Activated T-cell treated with anti-CD3 and anti-CD28 coated beads, Interleukin-2, amount 50 U/mL, for 24 hours (primary cell): Measurements from ENCODE around the gene TMEM132D.

ENCODE experiments used
- DNase-seq: peaks from one replicate; pipeline ENCODE4 v3.0.0-alpha.2; 2020
- H3K27ac Mint-ChIP-seq: 2 replicates; pipeline ENCODE4 v1.8.0; 2020; ENCODE audit warnings: mild to moderate bottlenecking, mixed read lengths
- H3K27me3 Mint-ChIP-seq: 2 replicates; pipeline ENCODE4 v1.8.0; 2020; ENCODE audit warnings: mixed read lengths
- H3K36me3 Mint-ChIP-seq: 2 replicates; pipeline ENCODE4 v1.8.0; 2020; ENCODE audit warnings: low read depth, mixed read lengths
- H3K4me1 Mint-ChIP-seq: 2 replicates; pipeline ENCODE4 v1.8.0; 2020; ENCODE audit warnings: low read depth, mixed read lengths
- H3K4me3 Mint-ChIP-seq: 2 replicates; pipeline ENCODE4 v1.8.0; 2020; ENCODE audit warnings: mild to moderate bottlenecking, moderate library complexity, mixed read lengths
- H3K9me3 Mint-ChIP-seq: 2 replicates; pipeline ENCODE4 v1.8.0; 2020; ENCODE audit warnings: mixed read lengths

TMEM132D gene

DNA sequence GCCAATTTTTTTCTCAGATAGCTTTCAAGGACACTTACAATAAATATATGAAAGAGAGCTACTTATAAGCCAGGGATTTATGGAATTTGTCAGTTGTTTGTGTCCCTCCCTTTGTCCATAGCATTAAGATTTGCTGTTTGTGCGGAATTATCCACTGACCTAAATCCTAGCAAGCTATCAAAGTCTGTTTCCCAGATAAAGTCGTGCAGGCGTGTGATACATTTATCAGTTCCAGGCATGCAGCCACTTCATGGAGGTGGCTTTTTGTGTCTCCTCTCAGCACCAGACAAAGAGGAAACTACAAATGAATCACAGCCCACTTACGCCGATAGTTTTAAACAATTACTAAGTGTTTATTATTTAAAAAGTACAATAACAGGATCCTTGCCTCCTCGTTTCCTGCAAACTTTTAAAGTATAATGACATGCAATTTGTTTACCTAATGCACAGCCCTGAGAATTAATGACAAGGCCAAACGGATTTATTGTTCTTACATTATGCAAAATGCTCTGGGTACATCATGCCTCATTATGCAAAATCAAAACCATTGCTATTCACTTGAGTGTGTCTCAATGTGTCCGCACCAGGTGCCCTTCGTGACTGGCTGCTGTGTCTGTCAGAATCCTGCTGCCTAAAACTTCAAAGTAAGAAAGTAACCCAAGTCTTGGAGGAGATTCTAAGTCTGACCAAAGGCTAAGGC lies 627.3 kb downstream of the TMEM132D start:
- H3K27ac Mint-ChIP-seq, result no peak overlapping the region
- no peaks in the 10 kb centered on the region for H3K36me3 Mint-ChIP-seq
- H3K4me3 Mint-ChIP-seq, result no peak overlapping the region
- DNase-seq, result no peak
- no peaks in the 10 kb centered on the region for H3K9me3 Mint-ChIP-seq
- no peaks in the 10 kb centered on the region for H3K4me1 Mint-ChIP-seq
- H3K27me3 Mint-ChIP-seq, result no peaks in the 10 kb centered on the region

DNA sequence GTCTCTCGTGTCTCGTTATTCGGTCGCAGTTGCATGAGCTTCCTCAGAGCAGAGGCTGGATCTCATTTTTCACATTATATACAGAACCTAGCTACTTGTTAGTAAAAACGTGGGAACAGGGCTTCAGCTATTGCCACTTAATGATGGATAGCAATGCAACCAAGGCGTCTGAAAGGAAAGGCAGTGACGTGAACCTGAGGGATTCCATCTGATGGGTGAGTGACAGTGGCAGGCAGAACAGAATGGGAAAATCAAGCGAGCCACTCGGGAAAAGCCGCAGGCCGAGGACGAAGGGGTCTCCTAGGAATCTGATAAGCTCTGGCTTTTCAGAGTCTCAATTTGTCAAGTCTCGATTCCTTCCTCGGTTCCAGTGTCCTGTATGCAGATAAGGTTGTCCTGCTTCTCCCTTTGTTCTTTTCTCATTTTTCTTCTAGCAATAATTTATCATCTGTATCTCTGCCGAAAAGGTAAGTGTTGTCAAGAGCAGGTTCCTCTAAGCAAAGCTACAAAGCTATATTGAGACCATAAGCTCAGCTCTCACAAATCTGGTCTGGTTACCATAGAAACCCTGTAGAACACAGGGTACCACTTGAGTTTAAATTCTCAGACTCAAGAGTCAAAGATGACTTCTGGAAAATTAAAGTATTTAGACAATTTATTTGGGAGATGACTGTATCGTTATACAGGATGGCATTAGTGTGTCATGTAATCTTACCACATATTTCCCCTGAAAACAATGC lies 633.9 kb downstream of the TMEM132D start:
- DNase-seq, result no peak
- no peak overlapping the region for H3K27ac Mint-ChIP-seq
- H3K4me3 Mint-ChIP-seq, result no peak overlapping the region
- H3K36me3 Mint-ChIP-seq, result no peaks in the 10 kb centered on the region
- H3K9me3 Mint-ChIP-seq, result peaks cover 15% of the 10 kb centered on the region
- H3K27me3 Mint-ChIP-seq, result no peaks in the 10 kb centered on the region
- H3K4me1 Mint-ChIP-seq, result no peaks in the 10 kb centered on the region

DNA sequence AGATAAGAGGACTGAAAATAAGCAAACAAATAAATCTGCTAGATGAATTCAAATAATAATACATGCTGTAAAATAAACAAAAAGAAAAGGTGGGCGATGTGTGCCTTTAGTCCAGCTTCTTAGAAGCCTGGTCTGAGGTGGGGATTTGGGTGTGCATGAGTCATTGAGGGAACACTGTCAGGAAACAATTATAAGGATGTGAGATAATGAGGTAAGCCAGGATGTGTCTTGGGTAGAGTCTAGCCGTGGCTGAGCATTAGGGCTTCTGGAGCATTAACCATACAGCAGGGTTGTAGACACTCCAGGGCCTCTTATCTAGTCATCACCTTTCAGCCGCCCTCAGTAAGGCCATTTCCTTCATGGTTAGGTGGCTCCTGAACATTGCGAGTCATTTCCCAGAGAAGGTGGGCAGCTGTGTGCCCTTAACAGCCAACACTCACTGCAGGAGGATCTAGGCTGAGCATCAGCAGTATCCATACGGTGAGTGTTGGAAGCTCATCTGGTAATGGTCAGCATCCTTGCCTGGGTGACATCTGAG lies 645.0 kb downstream of the TMEM132D start:
- no peaks in the 10 kb centered on the region for H3K36me3 Mint-ChIP-seq

DNA sequence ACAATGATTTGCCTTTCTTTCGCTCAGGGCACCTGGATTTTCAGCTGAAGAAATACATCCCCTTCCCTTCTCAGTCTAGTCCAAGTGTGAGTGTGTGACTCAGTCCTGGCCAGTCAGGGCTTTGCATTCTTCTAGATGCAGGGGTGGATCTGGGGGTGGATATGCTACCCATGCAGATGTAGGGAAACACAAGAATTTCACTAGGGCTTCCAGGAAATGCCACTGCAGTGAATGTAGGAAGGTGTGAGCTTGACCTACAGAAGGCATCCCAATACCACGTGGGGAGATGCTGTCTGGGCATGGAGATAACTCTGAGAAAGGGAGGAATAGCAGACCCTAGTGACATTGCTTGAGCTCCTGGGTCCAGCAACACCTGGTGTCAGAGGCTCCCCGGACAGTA lies 646.3 kb downstream of the TMEM132D start:
- H3K4me3 Mint-ChIP-seq, result no peak overlapping the region
- H3K27ac Mint-ChIP-seq, result no peak overlapping the region
- H3K9me3 Mint-ChIP-seq, result no peaks in the 10 kb centered on the region
- H3K4me1 Mint-ChIP-seq, result no peaks in the 10 kb centered on the region
- no peaks in the 10 kb centered on the region for H3K27me3 Mint-ChIP-seq
- no peak for DNase-seq
- H3K36me3 Mint-ChIP-seq, result no peaks in the 10 kb centered on the region

More for the DNA sequence above, 645.0 kb downstream of the TMEM132D start:
- no peaks in the 10 kb centered on the region for H3K27me3 Mint-ChIP-seq
- H3K9me3 Mint-ChIP-seq, result no peaks in the 10 kb centered on the region
- no peak overlapping the region for H3K4me3 Mint-ChIP-seq
- no peaks in the 10 kb centered on the region for H3K4me1 Mint-ChIP-seq
- DNase-seq, result no peak
- no peak overlapping the region for H3K27ac Mint-ChIP-seq

DNA sequence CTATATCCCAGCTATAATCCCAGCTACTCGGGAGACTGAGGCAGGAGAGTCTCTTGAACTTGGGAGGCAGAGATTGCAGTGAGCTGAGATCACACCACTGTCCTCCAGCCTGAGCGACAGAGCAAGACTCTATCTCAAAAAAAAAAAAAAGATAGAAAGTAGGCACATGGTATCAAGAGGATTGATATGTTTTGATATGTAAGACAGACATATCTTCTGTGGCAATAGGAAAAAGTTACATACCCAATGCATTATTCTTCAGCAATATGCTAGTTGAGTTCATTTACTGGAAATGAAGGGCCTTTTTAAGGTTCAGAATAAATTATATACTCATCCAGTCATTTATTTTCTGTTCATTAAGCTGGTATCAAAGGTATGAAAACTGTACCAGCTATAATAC lies 657.2 kb downstream of the TMEM132D start:
- no peak overlapping the region for H3K27ac Mint-ChIP-seq
- no peak overlapping the region for H3K4me3 Mint-ChIP-seq
- peaks cover 10% of the 10 kb centered on the region for H3K9me3 Mint-ChIP-seq
- no peaks in the 10 kb centered on the region for H3K4me1 Mint-ChIP-seq
- no peaks in the 10 kb centered on the region for H3K36me3 Mint-ChIP-seq
- DNase-seq, result no peak
- no peaks in the 10 kb centered on the region for H3K27me3 Mint-ChIP-seq

DNA sequence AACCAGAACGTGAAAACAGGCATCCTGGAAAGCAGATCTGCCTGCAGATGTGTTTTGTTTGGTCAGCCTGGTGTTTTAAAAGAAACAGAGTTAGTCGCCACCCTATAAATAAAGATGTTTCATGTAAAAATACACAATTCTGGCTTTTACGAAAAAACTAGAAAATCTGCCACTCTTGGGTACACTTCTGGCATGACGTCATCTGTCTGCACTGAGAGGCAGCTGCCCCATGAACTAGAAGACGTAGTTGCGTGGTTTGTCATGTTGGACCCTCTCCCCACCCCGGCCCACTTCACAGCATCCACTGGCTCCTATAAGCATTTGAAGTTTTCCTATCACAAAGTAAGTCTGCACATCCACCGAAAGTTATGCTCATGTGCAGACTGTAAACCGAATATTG lies 658.1 kb downstream of the TMEM132D start:
- Mint-ChIP-seq H3K27ac (no peak overlapping the region), H3K27me3 (no peaks in the 10 kb centered on the region), H3K9me3 (peaks cover 10% of the 10 kb centered on the region), H3K4me1 (no peaks in the 10 kb centered on the region), H3K4me3 (no peak overlapping the region), H3K36me3 (no peaks in the 10 kb centered on the region)
- no peak for DNase-seq

DNA sequence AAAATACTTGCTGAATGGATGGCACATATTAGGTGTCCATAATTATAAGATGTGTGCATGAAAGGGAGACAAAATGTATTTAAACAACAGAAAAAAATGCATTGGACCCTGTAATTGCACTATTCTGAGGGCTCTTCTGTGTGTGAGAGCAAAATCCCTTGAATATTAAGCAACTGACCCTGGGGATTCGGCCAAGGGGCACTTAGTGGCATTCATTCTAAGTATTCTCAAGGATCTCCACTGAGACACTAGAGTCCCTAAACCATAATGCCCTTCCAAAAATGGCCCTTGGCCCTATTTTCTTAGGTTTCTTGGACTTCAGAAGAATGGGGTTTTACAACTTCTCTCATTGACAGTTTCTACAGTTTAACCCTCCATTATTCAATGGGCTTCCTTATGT lies 662.0 kb downstream of the TMEM132D start:
- Mint-ChIP-seq H3K9me3 (peaks cover 10% of the 10 kb centered on the region), H3K4me1 (no peaks in the 10 kb centered on the region), H3K4me3 (no peak overlapping the region), H3K27me3 (no peaks in the 10 kb centered on the region), H3K27ac (no peak overlapping the region), H3K36me3 (no peaks in the 10 kb centered on the region)
- no peak for DNase-seq

DNA sequence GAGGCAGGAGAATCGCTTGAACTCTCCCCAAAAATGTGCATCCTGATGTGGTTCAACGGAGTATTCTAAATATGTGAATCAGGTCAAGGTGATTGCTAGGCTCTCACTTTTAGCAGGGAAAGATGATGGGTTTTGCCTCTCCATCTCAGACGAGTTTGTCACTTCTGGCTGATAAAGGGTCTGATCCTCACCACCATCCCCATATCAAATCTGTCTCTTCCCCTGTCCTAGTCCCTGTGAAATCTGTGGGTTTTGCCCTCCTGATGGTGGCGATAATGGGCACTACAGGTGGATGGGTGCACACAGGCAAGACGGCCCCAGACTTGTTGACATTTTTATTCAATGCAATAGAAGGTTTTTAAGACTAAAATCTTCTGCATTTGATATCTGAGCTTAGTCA lies 665.9 kb downstream of the TMEM132D start:
- Mint-ChIP-seq H3K4me1 (no peaks in the 10 kb centered on the region), H3K4me3 (no peak overlapping the region), H3K27me3 (no peaks in the 10 kb centered on the region), H3K9me3 (peaks cover 7% of the 10 kb centered on the region), H3K27ac (no peak overlapping the region), H3K36me3 (no peaks in the 10 kb centered on the region)
- no peak for DNase-seq

DNA sequence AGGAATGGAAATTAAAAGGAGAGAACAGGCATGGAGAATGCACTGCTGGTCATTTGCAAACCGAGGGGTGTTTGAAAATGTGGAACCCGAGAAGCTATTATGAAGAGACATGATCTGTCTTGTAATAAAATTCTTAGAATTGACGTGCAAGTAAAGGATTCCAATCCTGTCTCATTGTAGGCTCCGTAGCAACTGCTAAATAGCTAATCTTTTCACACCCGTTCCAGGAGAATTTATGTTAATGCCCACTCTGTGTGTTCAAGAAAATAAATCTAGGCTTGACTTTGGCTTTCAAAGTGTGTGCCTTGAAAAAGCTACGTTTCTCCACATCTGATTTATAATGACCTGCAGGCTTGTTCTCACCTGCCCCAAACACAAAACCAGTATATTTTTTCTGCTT lies 669.6 kb downstream of the TMEM132D start:
- Mint-ChIP-seq H3K27me3 (no peaks in the 10 kb centered on the region), H3K27ac (no peak overlapping the region), H3K9me3 (peaks cover 2% of the 10 kb centered on the region), H3K4me3 (no peak overlapping the region), H3K4me1 (no peaks in the 10 kb centered on the region), H3K36me3 (no peaks in the 10 kb centered on the region)
- no peak for DNase-seq

DNA sequence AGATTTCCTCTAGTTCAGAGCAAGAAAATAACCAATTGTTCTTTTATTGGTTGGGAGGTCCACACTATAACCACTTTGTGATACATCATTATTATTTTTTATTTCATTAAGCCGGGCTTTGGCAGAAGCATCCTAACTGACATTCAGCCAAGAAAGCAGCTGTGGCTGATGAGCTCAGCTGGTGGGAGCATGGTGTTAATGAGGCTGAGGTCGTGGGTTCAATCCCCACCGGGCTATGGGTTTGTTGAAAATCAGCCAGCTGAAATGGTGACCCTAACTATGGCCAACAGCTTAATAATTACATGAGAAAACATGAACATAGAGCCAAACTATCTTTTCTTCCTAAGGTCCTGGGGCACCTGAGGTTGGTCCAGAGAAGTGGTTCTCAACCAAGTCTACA lies 672.3 kb downstream of the TMEM132D start:
- peaks cover 2% of the 10 kb centered on the region for H3K9me3 Mint-ChIP-seq
- H3K27ac Mint-ChIP-seq, result no peak overlapping the region
- no peak overlapping the region for H3K4me3 Mint-ChIP-seq
- H3K27me3 Mint-ChIP-seq, result no peaks in the 10 kb centered on the region
- DNase-seq, result no peak
- no peaks in the 10 kb centered on the region for H3K36me3 Mint-ChIP-seq
- H3K4me1 Mint-ChIP-seq, result no peaks in the 10 kb centered on the region

DNA sequence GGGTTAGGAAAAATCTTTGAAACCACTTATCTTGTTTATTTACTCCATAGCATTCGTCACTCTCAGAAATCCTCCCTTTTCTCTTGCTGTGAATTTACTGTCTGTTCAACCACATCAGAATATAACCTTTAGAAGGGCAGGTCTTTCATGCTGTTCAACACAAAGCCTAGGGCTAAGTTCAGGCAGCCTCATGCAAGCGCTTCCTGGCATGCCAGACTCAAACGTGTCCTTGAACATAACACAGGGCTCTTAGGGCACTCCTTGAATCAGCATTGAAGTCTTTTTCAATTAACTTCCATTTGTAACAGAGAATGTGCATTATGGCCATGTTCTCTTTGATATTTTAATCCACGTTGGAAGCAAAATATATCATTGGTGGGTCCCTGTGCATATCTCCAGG lies 672.8 kb downstream of the TMEM132D start:
- DNase-seq, result no peak
- H3K9me3 Mint-ChIP-seq, result peaks cover 2% of the 10 kb centered on the region
- H3K27ac Mint-ChIP-seq, result no peak overlapping the region
- H3K27me3 Mint-ChIP-seq, result no peaks in the 10 kb centered on the region
- H3K36me3 Mint-ChIP-seq, result no peaks in the 10 kb centered on the region
- H3K4me3 Mint-ChIP-seq, result no peak overlapping the region
- no peaks in the 10 kb centered on the region for H3K4me1 Mint-ChIP-seq

DNA sequence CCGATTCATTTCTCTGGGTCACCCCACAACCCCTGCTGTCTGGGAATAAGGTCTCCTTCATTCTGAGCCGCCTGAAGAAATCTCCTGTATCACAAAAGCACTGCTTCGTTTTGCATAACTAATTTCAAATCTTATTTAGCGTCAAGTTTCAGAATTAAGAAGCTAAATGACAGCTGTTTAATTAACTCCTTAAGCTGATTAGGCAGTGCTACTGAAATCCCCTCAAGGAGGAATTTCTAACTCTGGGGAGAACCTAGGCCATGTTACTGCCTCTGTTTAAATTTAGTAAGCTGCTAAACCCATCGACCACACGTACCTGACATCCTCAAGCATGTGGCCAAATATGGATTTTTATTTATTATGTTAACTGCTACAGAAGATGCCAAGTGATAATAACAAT lies 677.0 kb downstream of the TMEM132D start:
- H3K4me3 Mint-ChIP-seq, result no peak overlapping the region
- H3K9me3 Mint-ChIP-seq, result peaks cover 5% of the 10 kb centered on the region
- H3K36me3 Mint-ChIP-seq, result no peaks in the 10 kb centered on the region
- H3K27ac Mint-ChIP-seq, result no peak overlapping the region
- no peaks in the 10 kb centered on the region for H3K27me3 Mint-ChIP-seq
- DNase-seq, result no peak
- H3K4me1 Mint-ChIP-seq, result no peaks in the 10 kb centered on the region

DNA sequence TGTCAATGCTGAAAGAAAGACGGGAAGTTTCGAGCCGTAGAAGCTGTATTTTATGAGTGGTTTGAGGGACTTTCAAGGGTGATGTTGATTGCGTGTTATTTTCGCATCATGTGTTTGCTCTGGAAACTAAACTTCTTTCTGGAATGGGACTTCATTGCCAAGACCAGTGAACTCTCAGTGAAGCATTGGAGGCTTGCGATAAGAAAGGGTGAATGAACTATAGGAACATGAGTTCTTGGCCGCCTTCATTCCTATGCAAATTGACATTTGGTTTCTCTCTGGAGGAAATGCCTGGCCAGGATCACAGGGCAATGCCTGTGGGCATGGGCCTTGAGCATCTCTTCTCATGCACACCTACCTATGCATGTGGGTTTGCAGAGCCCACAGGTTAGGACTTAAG lies 677.8 kb downstream of the TMEM132D start:
- H3K4me1 Mint-ChIP-seq, result no peaks in the 10 kb centered on the region
- no peaks in the 10 kb centered on the region for H3K27me3 Mint-ChIP-seq
- no peak overlapping the region for H3K4me3 Mint-ChIP-seq
- peaks cover 5% of the 10 kb centered on the region for H3K9me3 Mint-ChIP-seq
- no peaks in the 10 kb centered on the region for H3K36me3 Mint-ChIP-seq
- no peak for DNase-seq
- H3K27ac Mint-ChIP-seq, result no peak overlapping the region

DNA sequence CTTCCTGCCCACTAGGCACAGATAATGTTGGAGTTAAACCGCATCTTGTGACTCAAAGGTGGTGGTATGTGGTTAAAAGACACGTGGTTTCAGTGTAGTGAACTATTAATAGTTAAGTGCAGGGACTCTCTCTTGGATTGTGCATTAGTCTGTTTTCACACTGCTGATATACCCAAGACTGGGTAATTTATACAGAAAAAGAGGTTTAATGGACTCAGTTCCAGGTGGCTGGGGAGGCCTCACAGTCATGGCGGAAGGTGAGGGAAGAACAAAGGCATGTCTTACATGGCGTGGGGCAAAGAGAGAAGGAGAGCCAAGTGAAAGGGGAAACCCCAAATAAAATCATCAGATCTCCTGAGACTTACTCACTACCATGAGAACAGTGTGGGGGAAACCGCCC lies 688.3 kb downstream of the TMEM132D start:
- Mint-ChIP-seq H3K4me1 (no peaks in the 10 kb centered on the region), H3K4me3 (no peak overlapping the region), H3K27me3 (no peaks in the 10 kb centered on the region), H3K36me3 (no peaks in the 10 kb centered on the region), H3K9me3 (peaks cover 18% of the 10 kb centered on the region), H3K27ac (no peak overlapping the region)
- DNase-seq, result no peak

DNA sequence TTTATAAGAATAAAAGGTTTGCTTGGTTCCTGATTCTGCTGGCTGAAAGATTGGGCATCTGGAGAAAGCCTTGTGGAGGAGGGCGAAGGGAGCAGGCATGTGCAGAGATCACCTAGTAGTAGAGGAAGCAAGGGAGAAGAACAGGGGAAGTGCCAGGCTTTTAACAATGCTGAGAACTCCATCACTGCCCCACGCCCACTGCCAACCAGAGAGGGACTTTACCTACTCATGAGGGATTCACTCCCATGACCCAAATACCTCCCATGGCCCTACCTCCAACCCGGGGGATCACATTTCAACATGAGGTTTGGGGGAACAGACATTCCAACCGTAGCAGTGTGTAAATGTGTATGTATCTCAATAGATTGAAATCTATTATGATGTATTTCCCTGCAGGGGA lies 690.3 kb downstream of the TMEM132D start:
- DNase-seq, result no peak
- Mint-ChIP-seq H3K36me3 (no peaks in the 10 kb centered on the region), H3K4me3 (no peak overlapping the region), H3K27me3 (no peaks in the 10 kb centered on the region), H3K9me3 (peaks cover 15% of the 10 kb centered on the region), H3K27ac (no peak overlapping the region), H3K4me1 (no peaks in the 10 kb centered on the region)
